ENCODE measurements around the gene SLC22A23. TPM values are rescaled to one million over a fixed set of nuclear protein-coding genes. Genes with fewer than 3 reads are reported as not detected.

SLC22A23 gene
- total and polyA plus RNA-seq, 2 experiments from 2014 or later: 6.1 to 38.3 TPM

DNA sequence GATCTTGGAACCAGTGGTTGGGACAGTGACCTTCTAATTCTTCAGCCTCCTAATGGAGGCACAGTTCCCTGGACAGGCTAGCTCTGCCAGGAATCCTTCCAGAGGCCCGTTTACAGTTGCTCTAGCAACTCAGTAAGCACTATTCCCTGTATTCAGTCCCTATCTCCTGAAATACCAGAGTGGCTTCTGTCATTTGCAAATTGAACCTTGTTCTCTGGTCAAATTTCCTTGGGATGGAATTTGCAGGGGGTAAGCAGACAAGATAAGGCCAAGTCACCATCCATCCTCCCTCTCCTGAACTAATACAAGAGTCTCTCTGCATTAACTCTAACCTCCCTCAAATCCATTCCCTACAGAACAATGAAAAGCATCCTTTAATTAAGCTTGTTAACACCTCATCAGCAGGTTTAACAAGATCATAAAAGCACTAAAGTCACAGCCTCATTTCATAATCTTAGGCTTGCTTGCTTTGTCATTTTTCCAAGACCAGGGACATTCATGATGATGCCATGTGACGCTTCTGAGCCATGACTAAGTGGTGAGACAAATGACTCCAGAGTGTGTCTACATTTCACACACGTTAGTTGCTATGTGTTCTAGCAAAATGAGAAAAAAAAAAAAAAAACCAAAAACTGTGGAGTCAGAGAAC, 37.1 kb downstream of the SLC22A23 start:
- H4K20me1 ChIP-seq (replicated peaks; ENCODE audit: insufficient read depth): no peaks in the 10 kb centered on the region
- no peak overlapping the region for H3K4me3 ChIP-seq
- H2AFZ ChIP-seq: no peak overlapping the region
- no peaks in the 10 kb centered on the region for H3K27me3 ChIP-seq (ENCODE audit: insufficient read depth)
- Mint-ChIP-seq H3K4me3 (no peak overlapping the region; the same call in 2 of the 3 replicates), H3K27ac (peak overlapping the region; percentile 89), H3K36me3 (ENCODE audit: low read depth) (peaks cover 12% of the 10 kb centered on the region; the same call in 2 of the 3 replicates), H3K9me3 (no peaks in the 10 kb centered on the region), H3K27me3 (ENCODE audit: insufficient read depth, low read depth, poor library complexity) (peaks cover 8% of the 10 kb centered on the region), H3K4me1 (peaks cover 98% of the 10 kb centered on the region)
- peaks cover 61% of the 10 kb centered on the region for H3K79me2 ChIP-seq (replicated peaks; ENCODE audit: insufficient read depth)
- ATAC-seq (no peak), DNase-seq (ENCODE audit: low spot score) (no peak)
- H3K4me2 ChIP-seq: peak overlapping the region; percentile 24
- H3K36me3 ChIP-seq (ENCODE audit: insufficient read depth): no peaks in the 10 kb centered on the region
- H3F3A ChIP-seq (replicated peaks; ENCODE audit: low read depth): peaks cover 25% of the 10 kb centered on the region
- peaks cover 87% of the 10 kb centered on the region for H3K4me1 ChIP-seq (ENCODE audit: insufficient read depth)
- no peaks in the 10 kb centered on the region for H3K9me2 ChIP-seq (ENCODE audit: insufficient read depth)
- TF ChIP-seq NANOG (IDR thresholded peaks at IDR 0.05; ENCODE audit: borderline replicate concordance) (no peak), JUNB (IDR thresholded peaks at IDR 0.05; ENCODE audit: unreplicated experiment) (no peak), STAT1 (IDR thresholded peaks at IDR 0.05; ENCODE audit: unreplicated experiment) (no peak)
- TF ChIP-seq, protein P1, sequence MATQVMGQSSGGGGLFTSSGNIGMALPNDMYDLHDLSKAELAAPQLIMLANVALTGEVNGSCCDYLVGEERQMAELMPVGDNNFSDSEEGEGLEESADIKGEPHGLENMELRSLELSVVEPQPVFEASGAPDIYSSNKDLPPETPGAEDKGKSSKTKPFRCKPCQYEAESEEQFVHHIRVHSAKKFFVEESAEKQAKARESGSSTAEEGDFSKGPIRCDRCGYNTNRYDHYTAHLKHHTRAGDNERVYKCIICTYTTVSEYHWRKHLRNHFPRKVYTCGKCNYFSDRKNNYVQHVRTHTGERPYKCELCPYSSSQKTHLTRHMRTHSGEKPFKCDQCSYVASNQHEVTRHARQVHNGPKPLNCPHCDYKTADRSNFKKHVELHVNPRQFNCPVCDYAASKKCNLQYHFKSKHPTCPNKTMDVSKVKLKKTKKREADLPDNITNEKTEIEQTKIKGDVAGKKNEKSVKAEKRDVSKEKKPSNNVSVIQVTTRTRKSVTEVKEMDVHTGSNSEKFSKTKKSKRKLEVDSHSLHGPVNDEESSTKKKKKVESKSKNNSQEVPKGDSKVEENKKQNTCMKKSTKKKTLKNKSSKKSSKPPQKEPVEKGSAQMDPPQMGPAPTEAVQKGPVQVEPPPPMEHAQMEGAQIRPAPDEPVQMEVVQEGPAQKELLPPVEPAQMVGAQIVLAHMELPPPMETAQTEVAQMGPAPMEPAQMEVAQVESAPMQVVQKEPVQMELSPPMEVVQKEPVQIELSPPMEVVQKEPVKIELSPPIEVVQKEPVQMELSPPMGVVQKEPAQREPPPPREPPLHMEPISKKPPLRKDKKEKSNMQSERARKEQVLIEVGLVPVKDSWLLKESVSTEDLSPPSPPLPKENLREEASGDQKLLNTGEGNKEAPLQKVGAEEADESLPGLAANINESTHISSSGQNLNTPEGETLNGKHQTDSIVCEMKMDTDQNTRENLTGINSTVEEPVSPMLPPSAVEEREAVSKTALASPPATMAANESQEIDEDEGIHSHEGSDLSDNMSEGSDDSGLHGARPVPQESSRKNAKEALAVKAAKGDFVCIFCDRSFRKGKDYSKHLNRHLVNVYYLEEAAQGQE (IDR thresholded peaks at IDR 0.05; ENCODE audit: unreplicated experiment): no peak
- peak overlapping the region; percentile 6; the same call in 1 of the 2 replicates for H3K27ac ChIP-seq (ENCODE audit: low read depth)

DNA sequence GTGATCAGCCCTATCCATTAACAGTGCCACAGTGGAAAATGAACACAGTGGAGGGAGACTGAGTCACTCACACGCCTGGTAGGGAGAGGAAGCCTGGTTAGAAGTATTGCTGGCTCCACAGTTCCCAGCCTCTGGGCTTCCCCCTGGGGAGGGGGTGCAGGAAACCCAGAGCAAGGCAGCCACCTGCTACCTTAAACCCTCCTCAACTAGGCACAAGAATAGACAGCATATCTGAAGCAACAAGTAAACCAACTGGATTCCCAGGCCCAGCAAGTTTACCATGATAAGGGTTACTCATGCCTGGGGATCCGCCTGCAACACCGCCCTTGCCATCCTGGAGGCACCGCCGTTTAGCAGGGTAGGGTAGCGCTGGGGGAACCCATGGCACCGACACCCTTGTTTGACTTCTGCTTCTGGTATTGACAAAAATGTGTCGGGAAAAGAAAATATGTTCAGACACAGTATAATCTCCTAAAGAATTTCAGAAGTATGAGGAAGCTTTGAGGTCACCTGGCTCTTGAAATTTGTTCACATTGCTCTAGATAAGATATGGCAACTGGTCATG, 38.3 kb downstream of the SLC22A23 start:
- H3K36me3 Mint-ChIP-seq (ENCODE audit: low read depth): peaks cover 17% of the 10 kb centered on the region; the same call in 2 of the 3 replicates
- H4K20me1 ChIP-seq (replicated peaks; ENCODE audit: insufficient read depth): no peaks in the 10 kb centered on the region
- H3K4me3 Mint-ChIP-seq: no peak overlapping the region
- H3K27me3 ChIP-seq (ENCODE audit: insufficient read depth): no peaks in the 10 kb centered on the region
- peaks cover 90% of the 10 kb centered on the region for H3K4me1 ChIP-seq (ENCODE audit: insufficient read depth)
- no peaks in the 10 kb centered on the region for H3K9me3 Mint-ChIP-seq
- ATAC-seq (no peak), DNase-seq (ENCODE audit: low spot score) (no peak)
- peaks cover 9% of the 10 kb centered on the region for H3K27me3 Mint-ChIP-seq (ENCODE audit: insufficient read depth, low read depth, poor library complexity)
- peaks cover 24% of the 10 kb centered on the region for H3F3A ChIP-seq (replicated peaks; ENCODE audit: low read depth)
- no peak overlapping the region for H3K4me3 ChIP-seq
- no peak overlapping the region for H3K27ac ChIP-seq (ENCODE audit: low read depth)
- H3K27ac Mint-ChIP-seq: no peak overlapping the region
- H3K4me2 ChIP-seq: no peak overlapping the region
- peaks cover 92% of the 10 kb centered on the region for H3K4me1 Mint-ChIP-seq
- TF ChIP-seq STAT1 (IDR thresholded peaks at IDR 0.05; ENCODE audit: unreplicated experiment) (no peak), POLR2AphosphoS5 (IDR thresholded peaks at IDR 0.05; ENCODE audit: low read depth) (no peak)
- TF ChIP-seq, protein P1 (IDR thresholded peaks at IDR 0.05; ENCODE audit: unreplicated experiment): no peak
- TF ChIP-seq, protein P2, sequence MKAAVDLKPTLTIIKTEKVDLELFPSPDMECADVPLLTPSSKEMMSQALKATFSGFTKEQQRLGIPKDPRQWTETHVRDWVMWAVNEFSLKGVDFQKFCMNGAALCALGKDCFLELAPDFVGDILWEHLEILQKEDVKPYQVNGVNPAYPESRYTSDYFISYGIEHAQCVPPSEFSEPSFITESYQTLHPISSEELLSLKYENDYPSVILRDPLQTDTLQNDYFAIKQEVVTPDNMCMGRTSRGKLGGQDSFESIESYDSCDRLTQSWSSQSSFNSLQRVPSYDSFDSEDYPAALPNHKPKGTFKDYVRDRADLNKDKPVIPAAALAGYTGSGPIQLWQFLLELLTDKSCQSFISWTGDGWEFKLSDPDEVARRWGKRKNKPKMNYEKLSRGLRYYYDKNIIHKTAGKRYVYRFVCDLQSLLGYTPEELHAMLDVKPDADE (IDR thresholded peaks at IDR 0.05): no peak
- no peaks in the 10 kb centered on the region for H3K36me3 ChIP-seq (ENCODE audit: insufficient read depth)
- H3K9me2 ChIP-seq (ENCODE audit: insufficient read depth): no peaks in the 10 kb centered on the region
- no peak overlapping the region for H2AFZ ChIP-seq
- H3K79me2 ChIP-seq (replicated peaks; ENCODE audit: insufficient read depth): peaks cover 61% of the 10 kb centered on the region
